HepG2 (cell line): ENCODE measurements around the gene PALMD. TPM values are rescaled to one million over a fixed set of nuclear protein-coding genes. Genes with fewer than 3 reads are reported as not detected.
A peak's percentile ranks its signal among the peaks of the same experiment; 100 is the strongest.

ENCODE experiments used
- ATAC-seq: fragments of 200-7000 bp; cut with Tn5 transposase; 3 replicates; pipeline ENCODE4 v1.9.1; 2020; ENCODE audit warnings: mild to moderate bottlenecking, moderate library complexity
- BruUV-seq: library from RNA; stranded (reverse); fragments of 400-500 nt; replicated peaks from 2 replicates; lab custom pipeline; 2021; lab: Mats Ljungman, UMichigan
- CTCF ChIA-PET: fragments of 300-600 bp; formaldehyde crosslinking; extraction: SDS; loops from one replicate; lab custom pipeline; 2021; ENCODE audit warnings: low total read pairs, inconsistent platforms, low intra/inter-chr PET ratio; lab: Yijun Ruan, JAX
- POLR2A ChIA-PET: fragments of 350-600 bp; sonication (Branson Sonifier 250); formaldehyde crosslinking; loops from one replicate; lab custom pipeline; 2020; ENCODE audit warnings: antibody characterized with exemption, inconsistent platforms; lab: Yijun Ruan, JAX
- DNase-seq: peaks from one replicate; pipeline ENCODE4 v3.0.0-alpha.2; 2015; ENCODE audit warnings: low spot score
- FAIRE-seq: peaks from 3 replicates; lab custom pipeline; 2011; peaks lifted over from hg19 to GRCh38; lab: Jason Lieb, UNC
- H2AFZ ChIP-seq: one replicate; pipeline ENCODE4 v1.6.1; 2011; ENCODE audit warnings: low read length, inconsistent platforms
- H3K27ac ChIP-seq: fragments of 300-600 bp; 3 replicates; pipeline ENCODE4 v1.8.0; 2011; ENCODE audit warnings: mixed run types, mild to moderate bottlenecking, mixed read lengths, low read length, inconsistent platforms; ENCODE audit not compliant: insufficient read depth; ENCODE audit errors: extremely low read length
- H3K27me3 ChIP-seq, 2 experiments: fragments of 200-600 bp in 1 of 2; 2 replicates in 1 of 2; 3 replicates in 1 of 2; pipeline versions ENCODE4 v1.6.0 to v1.8.0; 2011; ENCODE audit warnings: low read length in 2 of 2, mild to moderate bottlenecking in 2 of 2, moderate library complexity in 2 of 2, inconsistent platforms in 1 of 2; ENCODE audit not compliant: insufficient read depth in 2 of 2, control insufficient read depth in 1 of 2
- H3K36me3 ChIP-seq, 2 experiments: fragments of 200-600 bp in 1 of 2; replicated peaks in 1 of 2; 2 replicates in 1 of 2; 3 replicates in 1 of 2; pipeline versions ENCODE4 v1.5.1 to v1.8.0; 2011; ENCODE audit warnings: low read length in 2 of 2, inconsistent platforms in 1 of 2; ENCODE audit not compliant: insufficient read depth in 2 of 2, control insufficient read depth in 1 of 2
- H3K4me1 ChIP-seq: 2 replicates; pipeline ENCODE4 v1.5.1; 2012; ENCODE audit warnings: low read length, inconsistent platforms; ENCODE audit not compliant: insufficient read depth
- H3K4me2 ChIP-seq: 2 replicates; pipeline ENCODE4 v1.6.0; 2011; ENCODE audit warnings: low read depth, low read length, inconsistent platforms
- H3K4me3 ChIP-seq, 3 experiments: fragments of 200-600 bp in 1 of 3; sonication (generic), shearing (Covaris generic) in 1 of 3; replicated peaks in 1 of 3; 2 replicates each; pipeline ENCODE4 v1.5.1; 2011 to 2016; ENCODE audit warnings: low read length in 3 of 3, inconsistent platforms in 2 of 3, low read depth in 2 of 3, mild to moderate bottlenecking in 2 of 3, control low read depth in 1 of 3, mixed read lengths in 1 of 3; ENCODE audit not compliant: insufficient read depth in 1 of 3
- H3K79me2 ChIP-seq: one replicate; pipeline ENCODE4 v1.6.1; 2011; ENCODE audit warnings: low read length, inconsistent platforms; ENCODE audit not compliant: insufficient read depth
- H3K9ac ChIP-seq: 2 replicates; pipeline ENCODE4 v1.6.0; 2011; ENCODE audit warnings: mild to moderate bottlenecking, low read depth, low read length, inconsistent platforms; ENCODE audit not compliant: insufficient read depth
- H3K9me3 ChIP-seq: 2 replicates; pipeline ENCODE4 v1.5.1; 2012; ENCODE audit warnings: mild to moderate bottlenecking, low read length
- H4K20me1 ChIP-seq: 2 replicates; pipeline ENCODE4 v1.6.0; 2011; ENCODE audit warnings: inconsistent platforms, mild to moderate bottlenecking, low read length, moderate library complexity; ENCODE audit not compliant: insufficient read depth
- ARID2 ChIP-seq: sonication (generic); formaldehyde crosslinking; IDR thresholded peaks from 2 replicates; pipeline ENCODE4 v1.8.1; 2022; ENCODE audit warnings: mild to moderate bottlenecking, missing genetic modification reagents, borderline replicate concordance
- CEBPB ChIP-seq: IDR thresholded peaks from 2 replicates; pipeline ENCODE4 v1.6.1; 2011; ENCODE audit warnings: low read depth, low read length, improper control_type of control experiment, borderline replicate concordance
- DR1 ChIP-seq: sonication (generic); formaldehyde crosslinking; IDR thresholded peaks from 2 replicates; pipeline ENCODE4 v1.8.0; 2021; ENCODE audit warnings: mild to moderate bottlenecking, missing genetic modification reagents, inconsistent platforms
- FLYWCH1 ChIP-seq: sonication (generic); formaldehyde crosslinking; IDR thresholded peaks from 2 replicates; pipeline ENCODE4 v1.8.1; 2023; ENCODE audit warnings: mild to moderate bottlenecking, missing genetic modification reagents
- NFYB ChIP-seq: sonication (generic); formaldehyde crosslinking; IDR thresholded peaks from 2 replicates; pipeline ENCODE4 v1.4.0; 2020; ENCODE audit warnings: missing genetic modification reagents
- NR3C1 ChIP-seq: sonication (generic); formaldehyde crosslinking; IDR thresholded peaks from 2 replicates; pipeline ENCODE4 v1.4.0; 2020; ENCODE audit warnings: missing genetic modification reagents
- PCBP1 ChIP-seq: fragments of 200-400 bp; formaldehyde crosslinking; IDR thresholded peaks from 2 replicates; pipeline ENCODE4 v1.6.1; 2017; ENCODE audit warnings: mild to moderate bottlenecking, low read depth, low read length, borderline replicate concordance
- RFX1 ChIP-seq: fragments of 450-650 bp; IDR thresholded peaks from 2 replicates; pipeline ENCODE4 v1.6.1; 2017
- ZBED4 ChIP-seq: sonication (generic); formaldehyde crosslinking; IDR thresholded peaks from 2 replicates; pipeline ENCODE4 v1.4.0; 2020; ENCODE audit warnings: missing genetic modification reagents, borderline replicate concordance
- ZNF563 ChIP-seq: sonication (generic); formaldehyde crosslinking; IDR thresholded peaks from 2 replicates; pipeline ENCODE4 v1.8.0; 2022; ENCODE audit warnings: mild to moderate bottlenecking, moderate library complexity, missing genetic modification reagents
- in situ Hi-C: cut with HindIII; loops from 2 replicates; pipeline ENCODE4 v1.10.0; 2017; ENCODE audit warnings: low pct_unique_long_range_greater_than_20kb; ENCODE audit not compliant: extremely low pct_ligation_motif_present
- intact Hi-C: fragments of 100-400 bp; cut with micrococcal nuclease; formaldehyde crosslinking; loops from one replicate; pipeline ENCODE4 v1.10.0; 2022; ENCODE audit not compliant: unreplicated experiment
- polyA plus RNA-seq, 8 experiments: library from polyadenylated mRNA; depleted of rRNA in 3 of 8; stranded (reverse) in 7 of 8; unstranded in 1 of 8; fragments of >200 nt; fragmentation: Illumina TruSeq in 4 of 8; extraction: Trizol in 4 of 8; gene quantifications; 2 replicates each; pipeline versions ENCODE4 v1.2.1 to v1.2.3, GENCODE V29; 2011 to 2016; ENCODE audit warnings: low read depth in 4 of 8, missing spikeins in 1 of 8, mixed read lengths in 1 of 8; ENCODE audit not compliant: insufficient read depth in 1 of 8
- total RNA-seq, 5 experiments: library from RNA; depleted of rRNA; stranded (reverse); fragments of >200 nt; fragmentation: Illumina TruSeq; extraction: Trizol; gene quantifications; 2 replicates each; pipeline ENCODE4 v1.2.3, GENCODE V29; 2016; ENCODE audit warnings: low read depth in 1 of 5
- TF ChIP-seq, protein P1 (sequence below): sonication (generic); formaldehyde crosslinking; IDR thresholded peaks from 2 replicates; pipeline ENCODE4 v1.4.0; 2020; ENCODE audit warnings: mild to moderate bottlenecking, missing genetic modification reagents

PALMD gene
- total and polyA plus RNA-seq, 2 of the 13 experiments (the other 11 are each of a cell fraction or from before 2014, with no cell fraction given) = 5.5 to 31.1 TPM

- ATAC-seq = no peak
- Histone ChIP-seq H3K27me3 (no peaks in the 10 kb centered on the region), H4K20me1 (no peaks in the 10 kb centered on the region), H2AFZ (no peak overlapping the region), H3K9me3 (no peaks in the 10 kb centered on the region), H3K4me2 (no peak overlapping the region), H3K4me1 (peaks cover 52% of the 10 kb centered on the region), H3K27ac (no peak overlapping the region), H3K4me3 (no peak overlapping the region), H3K9ac (no peak overlapping the region), H3K79me2 (no peaks in the 10 kb centered on the region), H3K36me3 (no peaks in the 10 kb centered on the region)
- intact Hi-C loops = no loop called here
- in situ Hi-C loops = no loop called here
- TF ChIP-seq CEBPB (peak; percentile 75; the same call in 1 of the 2 replicates), ZBED4 (CRISPR knock-in tag) (no peak), ARID2 (CRISPR knock-in tag) (no peak), FLYWCH1 (CRISPR knock-in tag) (no peak)
- BruUV-seq = no TSS peak
- ChIA-PET POLR2A (no interaction called here), CTCF (no interaction called here)
- DNase-seq = no peak
- no peak for FAIRE-seq
Observed at GRCh38 chr1:99639945-99640344, 6.0 kb upstream of the PALMD start.

DNA sequence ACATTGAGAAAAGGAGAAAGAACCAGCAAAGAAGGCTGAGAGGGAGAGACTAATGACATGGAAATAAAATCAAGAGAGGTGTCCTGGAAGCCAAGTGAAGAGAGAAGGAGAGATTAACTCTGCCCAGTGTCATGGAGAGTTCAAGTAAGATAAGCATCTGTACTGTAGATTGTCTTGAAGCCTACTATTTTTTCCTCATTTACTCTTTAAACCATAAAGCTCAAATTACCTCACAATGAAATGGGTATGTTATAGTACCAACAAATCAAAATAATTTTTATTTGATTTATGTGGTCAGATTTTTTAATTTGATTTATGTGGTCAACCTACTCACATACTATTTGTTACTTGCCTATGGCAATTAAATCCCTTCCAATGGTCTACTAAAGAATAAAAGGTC lies 5.2 kb upstream of the PALMD start:
- TF ChIP-seq NFYB (CRISPR knock-in tag) (no peak), RFX1 (no peak), NR3C1 (CRISPR knock-in tag) (no peak), ZNF563 (CRISPR knock-in tag) (no peak), DR1 (no peak), PCBP1 (no peak)
- TF ChIP-seq, protein P1, sequence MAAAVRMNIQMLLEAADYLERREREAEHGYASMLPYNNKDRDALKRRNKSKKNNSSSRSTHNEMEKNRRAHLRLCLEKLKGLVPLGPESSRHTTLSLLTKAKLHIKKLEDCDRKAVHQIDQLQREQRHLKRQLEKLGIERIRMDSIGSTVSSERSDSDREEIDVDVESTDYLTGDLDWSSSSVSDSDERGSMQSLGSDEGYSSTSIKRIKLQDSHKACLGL (CRISPR knock-in tag) = no peak
- Histone ChIP-seq H3K27ac (no peak overlapping the region), H3K4me3 (no peak overlapping the region), H2AFZ (no peak overlapping the region), H3K9ac (no peak overlapping the region), H3K9me3 (no peaks in the 10 kb centered on the region), H3K27me3 (no peaks in the 10 kb centered on the region; a peak in 1 of 5 replicates), H3K79me2 (no peaks in the 10 kb centered on the region), H4K20me1 (no peaks in the 10 kb centered on the region), H3K4me1 (peaks cover 50% of the 10 kb centered on the region), H3K36me3 (no peaks in the 10 kb centered on the region), H3K4me2 (no peak overlapping the region)
- no peak for FAIRE-seq
- DNase-seq = no peak
- intact Hi-C loops = no loop called here
- in situ Hi-C loops = no loop called here
- CTCF ChIA-PET = no interaction called here
- ATAC-seq = no peak
- POLR2A ChIA-PET = no interaction called here
- no TSS peak for BruUV-seq
